HK-2 (cell line): ENCODE results near the gene PEPD.

Experiments
- DNase-seq: peaks from one replicate; pipeline ENCODE4 v3.0.0-alpha.2; 2018; ENCODE audit not compliant: unreplicated experiment

PEPD gene

DNA sequence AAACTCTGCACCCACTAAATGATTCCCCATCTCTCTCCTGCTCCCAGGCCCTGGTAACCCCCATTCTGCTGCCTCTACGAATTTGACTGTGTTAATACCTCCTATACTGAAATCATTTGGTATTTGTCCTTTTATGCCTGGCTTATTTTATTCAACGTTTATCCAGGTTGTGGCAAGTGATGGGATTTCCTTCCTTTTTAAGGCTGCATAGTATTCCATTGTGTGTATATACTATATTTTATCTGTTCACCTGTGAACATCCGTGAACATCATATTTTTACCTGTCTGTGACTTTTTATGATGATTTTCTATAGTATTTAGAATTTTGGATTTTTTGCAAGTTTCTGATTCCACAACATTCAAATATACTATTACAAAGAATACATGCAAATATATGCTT is 162.0 kb downstream of the PEPD start:
- DNase-seq, result no peak

DNA sequence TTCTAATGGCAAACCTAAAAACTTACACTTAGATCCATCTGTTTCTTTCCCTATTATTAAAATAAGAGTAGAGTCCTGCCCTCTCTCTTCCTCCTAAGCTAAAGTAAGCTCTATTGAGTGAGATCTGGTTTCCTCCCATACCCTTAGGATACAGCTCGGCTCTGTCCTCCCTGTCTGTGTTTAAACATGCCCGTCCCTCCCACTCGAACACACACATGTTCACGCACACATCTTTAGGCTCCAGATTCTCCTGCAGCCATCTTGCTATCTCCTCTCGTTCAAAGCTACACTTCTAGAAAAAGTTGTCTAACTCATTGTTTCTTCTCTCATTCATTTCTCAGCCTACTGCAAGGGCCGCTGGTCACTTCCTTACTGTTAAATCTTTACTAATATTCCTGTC is 163.2 kb downstream of the PEPD start:
- DNase-seq, result no peak

DNA sequence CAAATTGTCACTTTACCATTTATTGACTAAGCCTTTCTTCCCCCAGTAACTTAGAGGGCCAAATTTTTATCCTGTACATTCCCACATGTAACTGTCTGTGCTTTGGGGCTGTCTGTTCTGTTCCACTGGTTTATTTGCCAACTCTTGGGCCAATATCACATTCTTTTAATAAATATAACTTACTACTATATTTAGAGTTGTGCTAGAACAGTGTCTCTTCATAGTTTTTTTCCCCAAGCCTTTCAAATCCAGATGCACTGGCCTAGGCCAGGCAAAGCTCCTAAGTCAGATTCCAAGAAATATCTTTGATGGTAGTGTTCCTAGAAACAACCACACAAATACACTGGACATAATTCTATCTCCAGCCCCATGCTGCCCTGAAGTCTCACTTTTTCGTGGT is 164.0 kb downstream of the PEPD start:
- no peak for DNase-seq

DNA sequence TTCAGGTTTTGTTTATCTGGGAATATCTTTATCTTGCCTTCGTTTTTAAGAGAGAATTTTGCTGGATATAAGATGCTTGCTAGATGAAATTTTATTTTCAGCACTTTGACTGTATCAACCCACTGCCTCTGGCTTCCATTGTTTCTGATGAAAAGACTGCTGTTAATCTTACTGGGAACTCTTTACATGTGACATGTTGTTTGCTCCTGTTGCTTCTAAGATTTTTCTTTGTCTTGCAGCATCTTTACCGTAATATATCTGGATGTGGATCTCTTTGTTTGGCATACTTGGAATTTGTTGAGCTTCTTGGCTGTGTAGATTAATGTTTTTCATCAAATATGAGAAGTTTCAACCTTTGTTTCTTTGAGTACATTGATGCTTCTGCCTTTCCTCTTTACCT is 166.1 kb downstream of the PEPD start:
- no peak for DNase-seq

DNA sequence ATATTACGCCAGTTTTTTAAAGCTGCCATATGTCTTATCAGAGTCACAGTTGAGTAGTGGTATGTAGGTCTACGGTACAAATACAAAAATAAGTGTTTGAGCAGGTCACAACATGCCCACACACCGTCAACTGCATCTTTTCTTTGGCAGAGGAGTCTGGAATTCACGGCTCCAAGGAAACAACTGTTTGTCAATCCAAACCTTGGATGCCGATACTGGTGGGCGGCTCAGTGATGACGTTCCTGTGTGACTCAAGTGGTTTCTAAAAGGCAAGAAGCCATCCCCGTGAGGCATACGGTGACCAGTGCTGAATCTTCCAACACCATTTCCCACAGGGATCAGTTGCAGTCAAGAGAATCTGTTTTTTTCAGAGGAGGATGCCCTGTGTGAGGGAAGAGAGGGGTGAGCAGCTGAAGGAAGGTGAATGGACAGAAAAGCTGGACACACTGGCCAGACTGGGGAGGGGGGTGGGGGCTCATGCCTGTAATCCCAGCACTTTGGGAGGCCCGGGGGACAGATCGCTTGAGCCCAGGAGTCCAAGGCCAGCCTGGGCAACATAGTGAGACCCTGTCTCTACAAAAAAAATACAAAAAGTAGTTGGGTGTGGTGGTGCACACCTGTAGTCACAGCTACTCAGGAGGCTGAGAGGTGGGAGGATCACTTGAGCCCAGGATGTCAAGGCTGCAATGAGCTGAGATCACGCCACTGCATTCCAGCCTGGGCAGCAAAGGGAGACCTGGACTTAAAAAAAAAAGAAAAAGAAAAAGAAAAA is 170.9 kb downstream of the PEPD start:
- no peak for DNase-seq

DNA sequence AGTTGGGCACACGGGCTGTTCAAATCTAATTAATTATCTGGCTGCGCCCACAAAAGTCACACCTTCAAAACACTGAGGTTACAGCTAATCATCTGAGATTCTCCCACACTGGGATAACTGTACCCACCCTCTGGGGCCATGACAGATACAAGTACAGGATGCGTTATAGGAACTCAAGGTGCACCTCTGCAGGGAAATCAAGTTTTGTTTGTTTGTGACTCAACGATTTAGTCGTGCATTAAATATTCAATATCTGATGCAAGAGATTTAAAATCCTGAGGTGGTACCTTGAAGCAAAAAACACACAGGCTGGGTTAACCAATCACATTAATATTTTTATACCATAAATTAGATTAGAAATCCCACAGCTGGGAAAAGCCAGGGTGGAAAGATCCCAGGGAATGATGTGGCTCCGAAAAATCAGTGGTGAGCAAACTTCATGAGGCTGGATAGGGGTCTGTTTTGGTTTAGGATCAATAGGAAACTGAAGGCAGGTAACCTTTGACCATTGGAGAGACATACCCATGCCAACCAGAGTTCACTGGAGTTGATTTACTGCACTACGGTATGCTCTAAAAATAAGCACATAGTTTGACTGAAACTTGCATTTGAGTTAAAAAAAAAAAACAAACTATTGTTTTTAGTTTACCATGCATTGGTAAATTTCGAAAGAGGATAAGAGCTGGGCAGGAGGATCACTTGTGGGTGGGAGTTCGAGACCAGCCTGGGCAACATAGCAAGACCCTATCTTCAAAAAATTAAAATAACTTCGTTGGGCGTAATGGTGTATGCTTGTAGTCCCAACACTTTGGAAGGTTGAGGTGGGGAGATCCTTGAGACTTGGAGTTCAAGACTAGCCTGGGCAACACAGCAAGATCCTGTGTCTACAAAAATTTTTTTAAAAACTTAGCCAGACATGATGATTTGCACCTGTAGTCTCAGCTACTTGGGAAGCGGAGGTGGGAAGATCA is 172.0 kb downstream of the PEPD start:
- DNase-seq, result no peak

DNA sequence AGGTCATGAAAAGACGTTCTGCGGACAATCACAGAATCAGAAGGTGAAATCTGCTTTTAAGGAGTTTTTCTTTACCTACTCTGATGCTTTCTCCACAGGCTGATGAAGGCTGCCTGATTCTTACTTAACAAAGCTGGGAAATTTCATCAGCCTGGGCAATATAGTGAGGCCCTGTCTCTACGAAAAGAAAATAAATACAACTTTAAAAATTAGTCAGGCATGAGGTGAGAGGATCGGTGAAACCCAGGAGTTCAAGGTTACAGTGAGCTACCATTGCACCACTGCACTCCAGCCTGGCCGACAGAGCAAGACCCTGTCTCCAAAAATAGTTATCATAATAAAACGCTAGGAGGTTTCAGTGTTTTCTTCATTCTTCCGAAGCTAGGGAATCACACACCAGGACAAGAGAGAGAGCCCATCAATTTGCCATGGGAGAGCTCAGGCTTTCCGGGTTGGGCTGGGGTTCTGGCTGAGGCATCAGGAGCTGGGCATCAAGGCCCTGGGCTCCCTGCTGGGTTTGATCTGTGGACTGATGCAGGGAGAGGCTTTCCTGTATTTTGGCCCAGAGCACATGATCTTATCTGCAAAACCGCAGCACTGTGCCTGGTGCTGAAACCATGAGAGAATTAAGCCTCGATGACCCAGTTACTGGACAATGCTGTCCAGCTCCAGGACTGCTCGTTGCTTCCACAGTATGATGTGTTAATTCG is 173.1 kb downstream of the PEPD start:
- DNase-seq, result no peak

DNA sequence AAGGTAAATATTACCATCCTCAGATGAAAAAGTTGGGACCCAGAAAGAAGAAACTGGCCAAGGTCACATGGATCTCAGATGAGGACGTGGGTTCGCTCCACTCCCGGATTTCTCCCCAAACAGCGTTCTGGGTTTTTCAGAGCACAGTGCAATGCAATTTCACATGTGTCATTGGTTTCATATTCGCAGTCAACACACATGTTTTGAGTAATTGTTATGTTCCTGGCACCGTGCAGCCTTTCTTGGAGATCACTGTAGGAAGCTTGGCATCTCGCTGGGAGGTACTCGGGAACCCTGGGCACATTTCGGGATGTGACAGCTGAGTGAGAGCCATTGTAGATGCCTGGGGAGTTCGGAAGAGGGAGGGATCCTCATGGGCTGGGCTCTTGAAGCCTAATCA is 174.3 kb downstream of the PEPD start:
- DNase-seq, result no peak

DNA sequence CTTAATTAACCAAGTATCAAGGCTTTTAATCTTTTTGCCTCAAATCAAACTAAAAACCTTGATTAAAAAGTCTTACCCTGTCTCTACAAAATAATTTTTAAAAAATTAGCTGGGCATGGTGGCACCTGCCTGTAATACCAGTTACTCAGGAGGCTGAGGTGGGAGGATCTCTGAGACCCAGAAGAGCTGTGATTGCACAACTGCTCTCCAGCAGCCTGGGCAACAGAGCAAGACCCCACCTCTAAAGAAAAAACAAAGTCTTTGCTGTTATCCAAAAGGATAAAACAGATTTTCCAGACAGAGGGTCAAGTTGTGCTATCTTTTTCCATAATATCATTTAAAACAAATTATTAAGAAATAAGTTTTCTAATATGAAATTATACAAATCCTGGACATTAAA is 174.9 kb downstream of the PEPD start:
- DNase-seq, result no peak

DNA sequence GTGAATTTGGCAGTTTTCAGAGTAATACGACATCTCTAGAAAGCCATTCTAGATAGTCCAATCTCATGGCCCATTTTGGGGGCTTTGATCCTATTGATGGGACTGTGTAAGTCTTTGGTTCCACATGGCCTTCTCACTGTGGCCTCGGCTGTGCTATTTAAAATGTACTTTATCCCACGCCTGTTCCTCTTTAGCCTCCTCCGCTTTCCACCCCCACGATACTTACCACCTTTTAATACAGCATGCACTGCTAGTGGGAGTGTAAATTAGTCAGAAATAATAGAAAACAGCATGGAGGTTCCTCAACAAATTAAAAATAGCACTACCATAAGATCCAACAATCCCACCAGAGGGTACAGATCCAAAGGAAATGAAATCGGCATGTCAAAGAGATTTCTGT is 176.4 kb downstream of the PEPD start:
- no peak for DNase-seq

DNA sequence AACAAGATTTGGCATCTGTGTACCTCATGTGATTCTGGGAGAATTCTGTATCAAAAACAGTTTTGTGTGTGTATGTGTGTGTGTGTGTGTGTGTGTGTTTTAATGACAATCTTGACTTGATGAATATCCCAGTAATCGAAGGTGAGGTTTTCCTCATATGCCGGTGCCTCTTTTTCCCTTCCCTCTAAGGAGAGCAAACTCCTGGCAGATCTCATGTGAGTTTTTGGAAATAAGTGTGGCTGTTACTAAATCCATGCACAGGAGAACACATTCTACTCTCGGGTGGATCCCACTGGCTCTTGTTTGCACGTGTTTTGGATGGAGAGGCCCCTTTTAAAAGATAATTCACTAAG is 177.0 kb downstream of the PEPD start:
- no peak for DNase-seq

DNA sequence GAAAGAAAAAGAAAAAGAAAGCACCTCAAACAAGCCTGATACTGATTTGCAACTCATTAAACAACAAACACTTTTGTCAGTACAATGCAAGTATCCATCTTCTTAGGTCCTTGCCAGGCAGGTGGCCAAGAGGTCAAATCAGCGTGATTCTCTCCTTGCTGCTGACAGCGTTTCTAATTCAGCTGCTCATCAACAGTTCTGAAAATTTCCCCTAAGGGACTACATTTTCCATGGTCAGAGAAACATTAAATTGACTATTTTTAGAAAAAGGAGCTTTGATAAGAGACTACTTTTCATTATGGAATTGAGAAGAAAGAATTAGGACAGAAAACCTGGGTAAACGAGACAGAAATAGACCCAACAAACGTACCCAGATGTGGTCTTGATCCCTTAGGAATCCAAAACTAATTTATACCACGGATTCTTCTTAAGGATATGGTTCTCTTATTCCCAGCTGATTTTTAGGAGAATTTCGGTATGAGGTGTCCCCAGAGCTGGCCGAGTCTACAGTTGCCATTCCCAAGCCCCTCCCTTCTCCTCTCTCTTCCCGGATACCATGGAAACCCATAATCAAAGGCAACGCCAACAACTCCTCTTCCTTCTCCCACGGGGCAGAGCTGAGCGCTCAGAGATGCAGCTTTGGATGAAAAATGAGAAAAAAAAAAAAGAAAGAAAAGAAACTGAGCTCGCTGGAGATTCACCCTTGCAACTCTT is 177.6 kb downstream of the PEPD start:
- DNase-seq, result no peak

DNA sequence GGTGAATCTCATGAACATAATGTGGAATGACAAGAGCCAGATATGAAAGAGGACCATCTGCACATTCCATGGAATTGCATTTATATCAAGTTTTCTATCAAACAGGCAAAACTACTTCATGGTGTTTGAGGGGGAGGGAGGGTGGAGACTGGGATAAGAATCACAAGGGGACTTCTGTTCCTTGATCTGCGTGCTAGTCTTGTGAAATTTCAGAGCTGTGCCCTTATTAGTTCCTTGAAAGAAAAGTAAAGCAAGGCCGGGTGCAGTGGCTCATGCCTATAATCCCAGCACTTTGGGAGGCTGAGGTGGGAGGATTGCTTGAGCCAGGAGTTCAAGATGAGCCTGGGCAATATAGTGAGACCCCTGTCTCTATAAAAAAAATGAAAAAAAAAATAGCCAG is 178.3 kb downstream of the PEPD start:
- DNase-seq, result no peak

DNA sequence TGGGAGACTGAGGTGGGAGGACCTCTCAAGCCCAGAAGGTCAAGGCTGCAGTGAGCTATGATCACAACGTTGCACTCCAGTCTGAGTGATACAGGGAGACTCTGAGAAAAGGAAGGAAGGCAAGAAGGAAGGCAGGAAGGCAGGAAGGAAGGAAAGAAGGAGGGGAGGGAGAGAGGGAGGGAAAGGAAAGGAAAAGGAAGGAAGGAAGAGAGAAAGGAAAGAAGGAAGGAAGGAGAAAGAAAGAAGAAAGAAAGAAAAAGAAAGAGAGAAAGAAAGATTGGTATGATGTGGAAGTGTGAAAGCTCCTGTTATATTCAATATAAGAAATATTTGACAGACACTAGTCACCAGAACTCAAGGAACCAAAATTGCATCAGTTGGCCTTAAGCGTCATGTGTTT is 180.6 kb downstream of the PEPD start:
- no peak for DNase-seq

DNA sequence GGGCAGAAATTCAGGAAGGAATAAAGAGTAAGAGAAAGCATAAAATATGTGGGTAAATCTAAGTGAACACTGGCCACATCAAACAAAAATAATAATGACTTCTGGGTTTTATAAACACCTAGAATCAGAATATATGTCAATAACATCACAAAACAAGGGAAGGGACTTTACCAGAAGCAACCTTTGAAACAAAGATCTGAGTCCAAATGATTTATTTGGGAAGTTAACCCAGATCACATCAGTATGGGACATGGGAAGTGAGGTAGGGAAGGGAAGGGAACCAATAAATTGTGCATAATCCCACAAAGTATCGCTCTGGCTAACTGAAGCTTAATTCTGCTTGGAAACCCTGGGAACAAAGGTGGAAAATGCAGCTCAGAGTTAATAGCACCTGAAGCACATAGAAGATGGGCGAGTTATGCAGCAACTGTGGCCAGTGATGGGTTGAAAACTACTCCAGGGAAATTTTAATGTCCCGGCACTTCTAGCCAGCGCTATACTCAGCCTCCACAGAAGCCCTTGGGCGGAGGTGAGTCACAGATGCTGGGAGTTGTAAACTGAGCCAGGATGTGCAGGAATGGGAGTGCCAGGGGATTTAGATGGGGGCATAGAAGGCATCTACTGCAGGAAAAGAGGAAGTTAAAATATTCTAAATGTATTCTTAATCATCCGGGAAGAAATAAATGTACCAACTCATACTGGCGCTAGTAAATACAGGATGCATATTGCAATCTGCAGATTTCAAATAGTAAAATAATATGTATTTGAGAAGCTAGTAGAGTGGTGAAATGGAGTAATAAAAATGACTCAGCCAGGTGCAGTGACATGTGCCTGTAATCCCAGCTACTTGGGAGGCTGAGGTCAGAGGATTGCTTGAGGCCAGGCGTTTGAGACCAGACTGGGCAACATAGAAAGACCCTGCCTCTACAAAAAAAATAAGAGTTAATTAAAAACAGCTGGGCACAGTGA is 182.3 kb downstream of the PEPD start:
- DNase-seq, result no peak
